HepG2 (cell line): ENCODE results near the gene SRRM2. TPM values are rescaled to one million over a fixed set of nuclear protein-coding genes. Genes with fewer than 3 reads are reported as not detected.
A peak's percentile ranks its signal among the peaks of the same experiment; 100 is the strongest.

Source experiments
- ATAC-seq: fragments of 200-7000 bp; cut with Tn5 transposase; 3 replicates; pipeline ENCODE4 v1.9.1; 2020; ENCODE audit warnings: mild to moderate bottlenecking, moderate library complexity
- BruUV-seq: library from RNA; stranded (reverse); fragments of 400-500 nt; replicated peaks from 2 replicates; lab custom pipeline; 2021; lab: Mats Ljungman, UMichigan
- CTCF ChIA-PET: fragments of 300-600 bp; formaldehyde crosslinking; extraction: SDS; loops from one replicate; lab custom pipeline; 2021; ENCODE audit warnings: low total read pairs, inconsistent platforms, low intra/inter-chr PET ratio; lab: Yijun Ruan, JAX
- POLR2A ChIA-PET: fragments of 350-600 bp; sonication (Branson Sonifier 250); formaldehyde crosslinking; loops from one replicate; lab custom pipeline; 2020; ENCODE audit warnings: antibody characterized with exemption, inconsistent platforms; lab: Yijun Ruan, JAX
- DNase-seq: peaks from one replicate; pipeline ENCODE4 v3.0.0-alpha.2; 2015; ENCODE audit warnings: low spot score
- FAIRE-seq: peaks from 3 replicates; lab custom pipeline; 2011; peaks lifted over from hg19 to GRCh38; lab: Jason Lieb, UNC
- H2AFZ ChIP-seq: one replicate; pipeline ENCODE4 v1.6.1; 2011; ENCODE audit warnings: low read length, inconsistent platforms
- H3K27ac ChIP-seq: fragments of 300-600 bp; 3 replicates; pipeline ENCODE4 v1.8.0; 2011; ENCODE audit warnings: mixed run types, mild to moderate bottlenecking, mixed read lengths, low read length, inconsistent platforms; ENCODE audit not compliant: insufficient read depth; ENCODE audit errors: extremely low read length
- H3K27me3 ChIP-seq, 2 experiments: fragments of 200-600 bp in 1 of 2; 2 replicates in 1 of 2; 3 replicates in 1 of 2; pipeline versions ENCODE4 v1.6.0 to v1.8.0; 2011; ENCODE audit warnings: low read length in 2 of 2, mild to moderate bottlenecking in 2 of 2, moderate library complexity in 2 of 2, inconsistent platforms in 1 of 2; ENCODE audit not compliant: insufficient read depth in 2 of 2, control insufficient read depth in 1 of 2
- H3K36me3 ChIP-seq, 2 experiments: fragments of 200-600 bp in 1 of 2; replicated peaks in 1 of 2; 2 replicates in 1 of 2; 3 replicates in 1 of 2; pipeline versions ENCODE4 v1.5.1 to v1.8.0; 2011; ENCODE audit warnings: low read length in 2 of 2, inconsistent platforms in 1 of 2; ENCODE audit not compliant: insufficient read depth in 2 of 2, control insufficient read depth in 1 of 2
- H3K4me1 ChIP-seq: 2 replicates; pipeline ENCODE4 v1.5.1; 2012; ENCODE audit warnings: low read length, inconsistent platforms; ENCODE audit not compliant: insufficient read depth
- H3K4me2 ChIP-seq: 2 replicates; pipeline ENCODE4 v1.6.0; 2011; ENCODE audit warnings: low read depth, low read length, inconsistent platforms
- H3K4me3 ChIP-seq, 3 experiments: fragments of 200-600 bp in 1 of 3; sonication (generic), shearing (Covaris generic) in 1 of 3; replicated peaks in 1 of 3; 2 replicates each; pipeline ENCODE4 v1.5.1; 2011 to 2016; ENCODE audit warnings: low read length in 3 of 3, inconsistent platforms in 2 of 3, low read depth in 2 of 3, mild to moderate bottlenecking in 2 of 3, control low read depth in 1 of 3, mixed read lengths in 1 of 3; ENCODE audit not compliant: insufficient read depth in 1 of 3
- H3K79me2 ChIP-seq: one replicate; pipeline ENCODE4 v1.6.1; 2011; ENCODE audit warnings: low read length, inconsistent platforms; ENCODE audit not compliant: insufficient read depth
- H3K9ac ChIP-seq: 2 replicates; pipeline ENCODE4 v1.6.0; 2011; ENCODE audit warnings: mild to moderate bottlenecking, low read depth, low read length, inconsistent platforms; ENCODE audit not compliant: insufficient read depth
- H3K9me3 ChIP-seq: 2 replicates; pipeline ENCODE4 v1.5.1; 2012; ENCODE audit warnings: mild to moderate bottlenecking, low read length
- H4K20me1 ChIP-seq: 2 replicates; pipeline ENCODE4 v1.6.0; 2011; ENCODE audit warnings: inconsistent platforms, mild to moderate bottlenecking, low read length, moderate library complexity; ENCODE audit not compliant: insufficient read depth
- GABPB1 ChIP-seq: IDR thresholded peaks from 2 replicates; pipeline ENCODE4 v1.6.1; 2016; ENCODE audit warnings: mild to moderate bottlenecking, missing genetic modification reagents, moderate library complexity, missing compliant biosample characterization
- MTA3 ChIP-seq: sonication (generic); formaldehyde crosslinking; IDR thresholded peaks from 2 replicates; pipeline ENCODE4 v1.4.0; 2020; ENCODE audit warnings: missing genetic modification reagents
- RBM22 ChIP-seq: fragments of 200-400 bp; formaldehyde crosslinking; optimal IDR thresholded peaks from 2 replicates; pipeline ENCODE3; 2017; ENCODE audit warnings: mild to moderate bottlenecking, low read length, moderate library complexity
- STAG1 ChIP-seq: sonication (generic); formaldehyde crosslinking; IDR thresholded peaks from 2 replicates; pipeline ENCODE4 v1.4.0; 2020; ENCODE audit warnings: missing genetic modification reagents
- ZNF672 ChIP-seq: sonication (generic); formaldehyde crosslinking; IDR thresholded peaks from 2 replicates; pipeline ENCODE4 v1.8.1; 2022; ENCODE audit warnings: missing genetic modification reagents
- ZNF772 ChIP-seq: sonication (generic); formaldehyde crosslinking; IDR thresholded peaks from 2 replicates; pipeline ENCODE4 v1.5.0; 2020; ENCODE audit warnings: mild to moderate bottlenecking, missing genetic modification reagents
- WGBS: methylation state at CpG from one replicate; pipeline ENCODE4 v1.1.6; 2017; ENCODE audit warnings: low lambda C conversion rate; 5-methylcytosine and 5-hydroxymethylcytosine counted together
- in situ Hi-C: cut with HindIII; loops from 2 replicates; pipeline ENCODE4 v1.10.0; 2017; ENCODE audit warnings: low pct_unique_long_range_greater_than_20kb; ENCODE audit not compliant: extremely low pct_ligation_motif_present
- intact Hi-C: fragments of 100-400 bp; cut with micrococcal nuclease; formaldehyde crosslinking; loops from one replicate; pipeline ENCODE4 v1.10.0; 2022; ENCODE audit not compliant: unreplicated experiment
- polyA plus RNA-seq, 8 experiments: library from polyadenylated mRNA; depleted of rRNA in 3 of 8; stranded (reverse) in 7 of 8; unstranded in 1 of 8; fragments of >200 nt; fragmentation: Illumina TruSeq in 4 of 8; extraction: Trizol in 4 of 8; gene quantifications; 2 replicates each; pipeline versions ENCODE4 v1.2.1 to v1.2.3, GENCODE V29; 2011 to 2016; ENCODE audit warnings: low read depth in 4 of 8, missing spikeins in 1 of 8, mixed read lengths in 1 of 8; ENCODE audit not compliant: insufficient read depth in 1 of 8
- total RNA-seq, 5 experiments: library from RNA; depleted of rRNA; stranded (reverse); fragments of >200 nt; fragmentation: Illumina TruSeq; extraction: Trizol; gene quantifications; 2 replicates each; pipeline ENCODE4 v1.2.3, GENCODE V29; 2016; ENCODE audit warnings: low read depth in 1 of 5
- TF ChIP-seq, protein P1 (sequence below), 2 experiments: fragments of 450-650 bp in 1 of 2; sonication (generic) in 1 of 2; formaldehyde crosslinking; IDR thresholded peaks; 2 replicates each; pipeline versions ENCODE4 v1.5.0 to v1.8.0; 2020 to 2022; ENCODE audit warnings: mild to moderate bottlenecking in 1 of 2, missing genetic modification reagents in 1 of 2

The SRRM2 gene
- total and polyA plus RNA-seq, 2 of the 13 experiments (the other 11 are each of a cell fraction or from before 2014, with no cell fraction given) = 50.4 to 112 TPM

DNA sequence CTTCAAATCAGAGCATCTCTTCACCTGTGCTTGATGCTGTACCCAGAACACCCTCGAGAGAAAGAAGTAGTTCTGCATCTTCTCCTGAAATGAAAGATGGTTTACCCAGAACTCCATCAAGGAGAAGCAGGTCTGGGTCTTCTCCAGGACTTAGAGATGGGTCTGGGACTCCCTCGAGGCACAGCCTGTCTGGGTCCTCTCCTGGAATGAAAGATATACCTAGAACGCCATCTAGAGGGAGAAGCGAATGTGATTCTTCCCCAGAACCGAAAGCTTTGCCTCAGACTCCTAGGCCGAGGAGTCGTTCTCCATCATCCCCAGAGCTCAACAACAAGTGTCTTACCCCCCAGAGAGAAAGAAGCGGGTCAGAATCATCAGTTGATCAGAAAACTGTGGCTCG, 12.3 kb downstream of the SRRM2 start:
- FAIRE-seq (no peak), DNase-seq (peak; percentile 15), ATAC-seq (no peak)
- Histone ChIP-seq H3K27ac (no peak overlapping the region), H3K9me3 (no peaks in the 10 kb centered on the region), H3K27me3 (no peaks in the 10 kb centered on the region), H3K4me1 (no peaks in the 10 kb centered on the region), H4K20me1 (peaks cover 13% of the 10 kb centered on the region), H3K36me3 (peaks cover 50 to 99% of the 10 kb centered on the region in 2 experiments), H3K9ac (no peak overlapping the region), H3K79me2 (peaks cover 28% of the 10 kb centered on the region), H2AFZ (no peak overlapping the region), H3K4me3 (no peak overlapping the region), H3K4me2 (no peak overlapping the region)
- CTCF ChIA-PET = no interaction called here
- TF ChIP-seq STAG1 (CRISPR knock-in tag) (peak; percentile 21), MTA3 (CRISPR knock-in tag) (no peak), ZNF672 (no peak), RBM22 (peak; percentile 54), ZNF772 (CRISPR knock-in tag) (no peak), GABPB1 (CRISPR knock-in tag) (no peak)
- TF ChIP-seq, protein P1, sequence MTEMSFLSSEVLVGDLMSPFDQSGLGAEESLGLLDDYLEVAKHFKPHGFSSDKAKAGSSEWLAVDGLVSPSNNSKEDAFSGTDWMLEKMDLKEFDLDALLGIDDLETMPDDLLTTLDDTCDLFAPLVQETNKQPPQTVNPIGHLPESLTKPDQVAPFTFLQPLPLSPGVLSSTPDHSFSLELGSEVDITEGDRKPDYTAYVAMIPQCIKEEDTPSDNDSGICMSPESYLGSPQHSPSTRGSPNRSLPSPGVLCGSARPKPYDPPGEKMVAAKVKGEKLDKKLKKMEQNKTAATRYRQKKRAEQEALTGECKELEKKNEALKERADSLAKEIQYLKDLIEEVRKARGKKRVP (CRISPR knock-in tag; IDR thresholded peaks at IDR 0.05) = no peak
- BruUV-seq = no TSS peak
- 95% methylated on average over 9 of the region's 9 CpGs for WGBS
- POLR2A ChIA-PET = interaction anchor here (3.5 kb wide), 1 partner anchor 12 kb away, joined by 15 read pairs; the partner anchor contains the start of gene SRRM2
- intact Hi-C loops (no loop called here), in situ Hi-C loops (no loop called here)
